ENCODE data around the gene BSN. TPM values are rescaled to one million over a fixed set of nuclear protein-coding genes. Genes with fewer than 3 reads are reported as not detected.

BSN gene
- polyA plus RNA-seq, 1 experiment, result 0.04 TPM

DNA sequence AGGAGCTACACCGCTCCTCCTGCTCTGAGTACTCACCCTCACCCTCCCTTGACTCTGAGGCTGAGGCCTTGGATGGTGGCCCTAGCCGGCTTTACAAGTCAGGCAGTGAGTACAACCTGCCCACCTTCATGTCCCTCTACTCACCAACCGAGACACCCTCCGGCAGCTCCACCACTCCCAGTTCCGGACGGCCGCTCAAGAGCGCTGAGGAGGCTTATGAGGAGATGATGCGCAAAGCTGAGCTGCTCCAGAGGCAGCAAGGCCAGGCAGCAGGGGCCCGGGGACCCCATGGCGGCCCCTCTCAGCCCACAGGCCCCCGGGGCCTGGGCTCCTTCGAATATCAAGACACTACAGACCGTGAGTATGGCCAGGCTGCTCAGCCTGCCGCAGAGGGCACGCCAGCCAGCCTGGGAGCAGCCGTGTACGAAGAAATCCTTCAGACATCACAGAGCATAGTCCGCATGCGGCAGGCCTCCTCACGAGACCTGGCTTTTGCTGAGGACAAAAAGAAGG is 98.7 kb downstream of the BSN start:
- H3K27me3 ChIP-seq (ENCODE audit: control insufficient read depth, insufficient read depth, low read length), result peaks cover 4% of the 10 kb centered on the region; the same call in 1 of the 2 replicates
- no peak for DNase-seq (ENCODE audit: low read depth)
- POLR2A ChIA-PET, result no interaction called here

DNA sequence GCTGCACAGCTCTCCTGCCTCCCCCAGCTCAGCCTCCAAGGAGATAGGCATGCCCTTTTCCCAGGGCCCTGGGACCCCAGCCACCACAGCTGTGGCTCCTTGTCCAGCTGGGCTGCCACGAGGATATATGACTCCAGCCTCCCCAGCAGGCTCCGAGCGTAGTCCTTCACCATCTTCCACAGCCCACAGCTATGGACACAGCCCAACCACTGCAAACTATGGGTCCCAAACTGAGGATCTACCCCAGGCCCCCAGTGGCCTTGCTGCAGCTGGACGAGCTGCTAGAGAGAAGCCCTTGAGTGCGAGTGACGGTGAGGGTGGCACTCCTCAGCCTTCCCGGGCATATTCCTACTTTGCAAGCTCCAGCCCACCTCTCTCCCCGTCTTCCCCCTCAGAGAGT is 99.3 kb downstream of the BSN start:
- Histone ChIP-seq H3K36me3 (ENCODE audit: control insufficient read depth, insufficient read depth, low read length) (no peaks in the 10 kb centered on the region), H3K4me3 (ENCODE audit: low read depth, low read length) (no peak overlapping the region), H3K27me3 (ENCODE audit: control insufficient read depth, insufficient read depth, low read length) (peaks cover 4% of the 10 kb centered on the region; the same call in 1 of the 2 replicates)
- CTCF ChIA-PET, result no interaction called here
- POLR2A ChIA-PET, result no interaction called here
- DNase-seq (ENCODE audit: low read depth), result no peak
- TF ChIP-seq, protein P1, sequence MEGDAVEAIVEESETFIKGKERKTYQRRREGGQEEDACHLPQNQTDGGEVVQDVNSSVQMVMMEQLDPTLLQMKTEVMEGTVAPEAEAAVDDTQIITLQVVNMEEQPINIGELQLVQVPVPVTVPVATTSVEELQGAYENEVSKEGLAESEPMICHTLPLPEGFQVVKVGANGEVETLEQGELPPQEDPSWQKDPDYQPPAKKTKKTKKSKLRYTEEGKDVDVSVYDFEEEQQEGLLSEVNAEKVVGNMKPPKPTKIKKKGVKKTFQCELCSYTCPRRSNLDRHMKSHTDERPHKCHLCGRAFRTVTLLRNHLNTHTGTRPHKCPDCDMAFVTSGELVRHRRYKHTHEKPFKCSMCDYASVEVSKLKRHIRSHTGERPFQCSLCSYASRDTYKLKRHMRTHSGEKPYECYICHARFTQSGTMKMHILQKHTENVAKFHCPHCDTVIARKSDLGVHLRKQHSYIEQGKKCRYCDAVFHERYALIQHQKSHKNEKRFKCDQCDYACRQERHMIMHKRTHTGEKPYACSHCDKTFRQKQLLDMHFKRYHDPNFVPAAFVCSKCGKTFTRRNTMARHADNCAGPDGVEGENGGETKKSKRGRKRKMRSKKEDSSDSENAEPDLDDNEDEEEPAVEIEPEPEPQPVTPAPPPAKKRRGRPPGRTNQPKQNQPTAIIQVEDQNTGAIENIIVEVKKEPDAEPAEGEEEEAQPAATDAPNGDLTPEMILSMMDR (IDR thresholded peaks at IDR 0.05; ENCODE audit: insufficient read depth, low read depth, low read length), result no peak

More for the DNA sequence above, 98.7 kb downstream of the BSN start:
- CTCF ChIA-PET, result interaction anchor here (1.3 kb wide), 1 partner anchor 114 kb away, joined by 3 read pairs; no protein-coding TSS in a partner anchor
- TF ChIP-seq, protein P1 (IDR thresholded peaks at IDR 0.05; ENCODE audit: insufficient read depth, low read depth, low read length), result no peak
- H3K36me3 ChIP-seq (ENCODE audit: control insufficient read depth, insufficient read depth, low read length), result no peaks in the 10 kb centered on the region
- H3K4me3 ChIP-seq (ENCODE audit: low read depth, low read length), result no peak overlapping the region

DNA sequence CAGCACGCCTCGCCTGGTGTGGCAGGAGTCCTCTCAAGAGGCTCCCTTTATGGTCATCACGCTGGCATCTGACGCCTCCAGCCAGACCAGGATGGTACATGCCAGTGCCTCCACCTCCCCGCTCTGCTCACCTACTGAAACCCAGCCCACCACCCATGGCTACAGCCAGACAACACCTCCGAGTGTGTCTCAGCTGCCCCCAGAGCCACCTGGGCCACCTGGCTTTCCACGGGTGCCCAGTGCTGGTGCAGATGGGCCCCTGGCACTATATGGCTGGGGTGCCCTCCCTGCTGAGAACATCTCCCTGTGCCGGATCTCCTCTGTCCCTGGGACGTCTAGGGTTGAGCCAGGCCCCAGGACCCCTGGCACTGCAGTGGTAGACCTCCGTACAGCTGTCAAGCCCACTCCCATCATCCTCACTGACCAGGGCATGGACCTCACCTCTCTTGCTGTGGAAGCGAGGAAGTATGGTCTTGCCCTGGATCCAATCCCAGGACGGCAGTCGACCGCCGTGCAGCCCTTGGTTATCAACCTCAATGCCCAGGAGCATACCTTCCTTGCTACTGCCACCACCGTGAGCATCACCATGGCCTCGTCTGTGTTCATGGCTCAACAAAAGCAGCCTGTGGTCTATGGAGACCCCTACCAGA is 100.0 kb downstream of the BSN start:
- CTCF ChIA-PET, result no interaction called here
- DNase-seq (ENCODE audit: low read depth), result no peak
- no peaks in the 10 kb centered on the region for H3K36me3 ChIP-seq (ENCODE audit: control insufficient read depth, insufficient read depth, low read length)
- no peak overlapping the region for H3K4me3 ChIP-seq (ENCODE audit: low read depth, low read length)
- TF ChIP-seq, protein P1 (IDR thresholded peaks at IDR 0.05; ENCODE audit: insufficient read depth, low read depth, low read length), result no peak
- peaks cover 4% of the 10 kb centered on the region; the same call in 1 of the 2 replicates for H3K27me3 ChIP-seq (ENCODE audit: control insufficient read depth, insufficient read depth, low read length)
- POLR2A ChIA-PET, result no interaction called here

DNA sequence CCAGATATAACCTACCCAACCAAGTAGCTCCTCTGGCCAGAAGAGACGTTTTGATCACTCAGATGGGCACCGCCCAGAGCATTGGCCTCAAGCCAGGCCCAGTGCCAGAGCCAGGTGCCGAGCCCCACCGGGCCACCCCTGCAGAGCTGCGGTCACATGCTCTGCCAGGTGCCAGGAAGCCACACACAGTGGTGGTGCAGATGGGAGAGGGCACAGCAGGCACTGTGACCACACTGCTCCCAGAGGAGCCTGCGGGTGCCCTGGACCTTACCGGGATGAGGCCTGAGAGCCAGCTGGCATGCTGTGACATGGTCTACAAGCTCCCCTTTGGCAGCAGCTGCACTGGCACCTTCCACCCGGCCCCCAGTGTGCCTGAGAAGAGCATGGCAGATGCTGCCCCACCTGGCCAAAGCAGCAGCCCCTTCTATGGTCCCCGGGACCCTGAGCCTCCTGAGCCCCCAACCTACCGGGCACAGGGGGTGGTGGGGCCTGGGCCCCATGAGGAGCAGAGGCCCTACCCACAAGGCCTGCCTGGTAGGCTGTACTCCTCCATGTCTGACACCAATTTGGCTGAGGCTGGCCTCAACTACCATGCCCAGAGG is 100.8 kb downstream of the BSN start:
- CTCF ChIA-PET, result no interaction called here
- no peak for DNase-seq (ENCODE audit: low read depth)
- H3K27me3 ChIP-seq (ENCODE audit: control insufficient read depth, insufficient read depth, low read length), result peaks cover 4% of the 10 kb centered on the region; the same call in 1 of the 2 replicates
- no peaks in the 10 kb centered on the region for H3K36me3 ChIP-seq (ENCODE audit: control insufficient read depth, insufficient read depth, low read length)
- H3K4me3 ChIP-seq (ENCODE audit: low read depth, low read length), result no peak overlapping the region
- POLR2A ChIA-PET, result no interaction called here
- TF ChIP-seq, protein P1 (IDR thresholded peaks at IDR 0.05; ENCODE audit: insufficient read depth, low read depth, low read length), result no peak

DNA sequence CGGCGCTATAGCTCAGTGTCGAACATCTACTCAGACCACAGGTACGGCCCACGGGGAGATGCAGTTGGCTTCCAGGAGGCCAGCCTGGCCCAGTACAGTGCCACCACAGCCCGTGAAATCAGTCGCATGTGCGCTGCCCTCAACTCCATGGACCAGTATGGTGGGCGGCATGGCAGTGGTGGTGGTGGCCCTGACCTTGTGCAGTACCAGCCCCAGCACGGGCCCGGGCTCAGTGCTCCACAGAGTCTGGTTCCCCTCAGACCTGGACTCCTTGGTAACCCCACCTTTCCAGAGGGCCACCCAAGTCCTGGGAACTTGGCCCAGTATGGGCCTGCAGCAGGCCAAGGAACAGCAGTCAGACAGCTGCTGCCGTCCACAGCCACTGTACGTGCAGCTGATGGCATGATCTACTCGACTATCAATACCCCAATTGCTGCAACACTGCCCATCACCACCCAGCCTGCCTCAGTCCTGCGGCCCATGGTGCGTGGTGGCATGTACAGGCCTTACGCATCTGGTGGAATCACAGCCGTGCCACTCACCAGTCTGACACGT is 101.5 kb downstream of the BSN start:
- POLR2A ChIA-PET, result no interaction called here
- H3K4me3 ChIP-seq (ENCODE audit: low read depth, low read length), result no peak overlapping the region
- H3K27me3 ChIP-seq (ENCODE audit: control insufficient read depth, insufficient read depth, low read length), result peaks cover 4% of the 10 kb centered on the region; the same call in 1 of the 2 replicates
- TF ChIP-seq, protein P1 (IDR thresholded peaks at IDR 0.05; ENCODE audit: insufficient read depth, low read depth, low read length), result no peak
- no peaks in the 10 kb centered on the region for H3K36me3 ChIP-seq (ENCODE audit: control insufficient read depth, insufficient read depth, low read length)
- CTCF ChIA-PET, result interaction anchor here (3.1 kb wide), 1 partner anchor 116 kb away, joined by 10 read pairs; no protein-coding TSS in a partner anchor
- no peak for DNase-seq (ENCODE audit: low read depth)

Data from BJ (cell line).